HCT116 (cell line): ENCODE results near the gene MAGIX. TPM values are rescaled to one million over a fixed set of nuclear protein-coding genes. Genes with fewer than 3 reads are reported as not detected.

Experiments
- ATAC-seq: fragments of 200-7000 bp; cut with Tn5 transposase; 2 replicates; pipeline ENCODE4 v1.9.1; 2020; ENCODE audit warnings: mild to moderate bottlenecking, moderate library complexity
- BruUV-seq: library from RNA; stranded (reverse); fragments of 400-500 nt; replicated peaks from 2 replicates; lab custom pipeline; 2021; lab: Mats Ljungman, UMichigan
- CTCF ChIA-PET: fragments of 300-600 bp; sonication (Branson Sonifier 250); formaldehyde crosslinking; loops from one replicate; lab custom pipeline; 2021; ENCODE audit warnings: antibody characterized with exemption; lab: Charles Lee
- POLR2A ChIA-PET: fragments of 300-600, 350-600 bp; sonication (Branson Sonifier 250); formaldehyde crosslinking; loops from one replicate; lab custom pipeline; 2021; ENCODE audit warnings: antibody characterized with exemption; lab: Charles Lee
- RAD21 ChIA-PET, 2 experiments: fragments of 300-600 bp; sonication (Branson Sonifier 250); formaldehyde crosslinking; loops; one replicate each; lab custom pipeline; 2023; ENCODE audit warnings: low total read pairs in 2 of 2; ENCODE audit not compliant: uncharacterized antibody in 2 of 2, unreplicated experiment in 2 of 2, low non-redundant PET in 1 of 2; lab: Charles Lee
- DNase-seq: peaks from one replicate; pipeline ENCODE4 v3.0.0-alpha.2; 2010; ENCODE audit warnings: low read depth, low spot score
- H2AFZ ChIP-seq: fragments of 200-600 bp; shearing (Covaris generic), sonication (generic); 2 replicates; pipeline ENCODE4 v1.6.1; 2017; ENCODE audit warnings: low read depth, mixed run types, mixed read lengths, antibody characterized with exemption, low read length; ENCODE audit not compliant: poor library complexity, severe bottlenecking
- H3K27ac ChIP-seq: 2 replicates; pipeline ENCODE4 v1.5.1; 2012; ENCODE audit warnings: low read depth, low read length
- H3K27me3 ChIP-seq: fragments of 200-600 bp; sonication (generic); 2 replicates; pipeline ENCODE4 v1.6.1; 2016; ENCODE audit warnings: mixed run types, low read length, mixed read lengths; ENCODE audit not compliant: insufficient read depth
- H3K36me3 ChIP-seq, 2 experiments: fragments of 200-500 bp in 1 of 2; fragments of 200-600 bp in 1 of 2; sonication (Bioruptor generic) in 1 of 2; sonication (generic) in 1 of 2; 2 replicates each; pipeline versions ENCODE4 v1.5.1 to v1.6.1; 2014 to 2016; ENCODE audit warnings: low read length in 2 of 2, inconsistent platforms in 1 of 2, mixed read lengths in 1 of 2, mixed run types in 1 of 2; ENCODE audit not compliant: insufficient read depth in 2 of 2, control insufficient read depth in 1 of 2
- H3K4me1 ChIP-seq, 2 experiments: fragments of 200-600 bp in 1 of 2; sonication (generic) in 1 of 2; 2 replicates each; pipeline versions ENCODE4 v1.5.1 to v1.6.1; 2012 to 2017; ENCODE audit warnings: low read length in 2 of 2, inconsistent platforms in 1 of 2, mild to moderate bottlenecking in 1 of 2, mixed read lengths in 1 of 2, mixed run types in 1 of 2, moderate library complexity in 1 of 2; ENCODE audit not compliant: insufficient read depth in 2 of 2, control insufficient read depth in 1 of 2
- H3K4me2 ChIP-seq: fragments of 200-600 bp; sonication (generic); 2 replicates; pipeline ENCODE4 v1.6.1; 2017; ENCODE audit warnings: mixed run types, low read length, mixed read lengths
- H3K4me3 ChIP-seq, 2 experiments: fragments of 200-600 bp in 1 of 2; sonication (generic) in 1 of 2; replicated peaks in 1 of 2; 2 replicates each; pipeline ENCODE4 v1.5.1; 2011 to 2016; ENCODE audit warnings: low read length in 2 of 2, control low read depth in 1 of 2, low read depth in 1 of 2, mild to moderate bottlenecking in 1 of 2, mixed read lengths in 1 of 2, mixed run types in 1 of 2
- H3K79me2 ChIP-seq: fragments of 200-600 bp; sonication (generic); 2 replicates; pipeline ENCODE4 v1.6.1; 2017; ENCODE audit warnings: mild to moderate bottlenecking, mixed run types, low read length, moderate library complexity, mixed read lengths; ENCODE audit not compliant: insufficient read depth
- H3K9ac ChIP-seq: fragments of 200-600 bp; sonication (generic); 2 replicates; pipeline ENCODE4 v1.6.1; 2016; ENCODE audit warnings: low read length, mixed read lengths
- H3K9me2 ChIP-seq: fragments of 200-600 bp; sonication (generic), shearing (Covaris generic); 2 replicates; pipeline ENCODE4 v1.6.1; 2017; ENCODE audit warnings: mixed run types, mild to moderate bottlenecking, moderate library complexity; ENCODE audit not compliant: insufficient read depth
- H3K9me3 ChIP-seq, 2 experiments: fragments of 200-500 bp in 1 of 2; fragments of 200-600 bp in 1 of 2; sonication (Bioruptor generic) in 1 of 2; sonication (generic) in 1 of 2; 2 replicates each; pipeline ENCODE4 v1.6.1; 2014 to 2017; ENCODE audit warnings: low read length in 2 of 2, mixed read lengths in 2 of 2, inconsistent platforms in 1 of 2, low read depth in 1 of 2, mild to moderate bottlenecking in 1 of 2, mixed run types in 1 of 2, moderate library complexity in 1 of 2; ENCODE audit not compliant: control insufficient read depth in 1 of 2, insufficient read depth in 1 of 2
- H4K20me1 ChIP-seq: fragments of 200-600 bp; sonication (generic), shearing (Covaris generic); 2 replicates; pipeline ENCODE4 v1.6.1; 2017; ENCODE audit warnings: mixed run types, mild to moderate bottlenecking, moderate library complexity; ENCODE audit not compliant: insufficient read depth
- CBX3 ChIP-seq: IDR thresholded peaks from 2 replicates; pipeline ENCODE4 v1.6.1; 2012; ENCODE audit warnings: low read depth
- EGR1 ChIP-seq: IDR thresholded peaks from 2 replicates; pipeline ENCODE4 v1.6.1; 2012; ENCODE audit warnings: low read depth
- ELF1 ChIP-seq: IDR thresholded peaks from 2 replicates; pipeline ENCODE4 v1.6.1; 2012; ENCODE audit warnings: low read depth, borderline replicate concordance
- EZH2phosphoT487 ChIP-seq: fragments of 200-600 bp; IDR thresholded peaks from 2 replicates; pipeline ENCODE4 v1.6.1; 2018; ENCODE audit warnings: antibody characterized with exemption, borderline replicate concordance
- FOSL1 ChIP-seq: IDR thresholded peaks from 2 replicates; pipeline ENCODE4 v1.6.1; 2012; ENCODE audit warnings: low read depth
- JUND ChIP-seq: IDR thresholded peaks from 2 replicates; pipeline ENCODE4 v1.6.1; 2012
- POLR2A ChIP-seq: IDR thresholded peaks from 2 replicates; pipeline ENCODE4 v1.7.0; 2011; ENCODE audit warnings: borderline replicate concordance; ENCODE audit not compliant: insufficient read depth, insufficient read length; ENCODE audit errors: extremely low read depth
- POLR2AphosphoS5 ChIP-seq: IDR thresholded peaks from 2 replicates; pipeline ENCODE4 v1.6.1; 2011; ENCODE audit warnings: mild to moderate bottlenecking, low read depth, low read length, moderate library complexity
- SIN3A ChIP-seq: IDR thresholded peaks from 2 replicates; pipeline ENCODE4 v1.6.1; 2012; ENCODE audit warnings: low read depth
- SP1 ChIP-seq: IDR thresholded peaks from 2 replicates; pipeline ENCODE4 v1.6.1; 2012; ENCODE audit warnings: low read depth
- TCF7L2 ChIP-seq: IDR thresholded peaks from 2 replicates; pipeline ENCODE4 v1.7.0; 2011; ENCODE audit warnings: borderline replicate concordance, inconsistent platforms; ENCODE audit not compliant: insufficient read depth, insufficient read length; ENCODE audit errors: extremely low read depth
- YY1 ChIP-seq: IDR thresholded peaks from 2 replicates; pipeline ENCODE4 v1.6.1; 2011; ENCODE audit warnings: low read length, low read depth, moderate library complexity, mild to moderate bottlenecking; ENCODE audit not compliant: insufficient replicate concordance; ENCODE audit errors: extremely low read depth
- ZFX ChIP-seq: fragments of 450-650 bp; IDR thresholded peaks from 2 replicates; pipeline ENCODE4 v1.6.1; 2017
- ZNF274 ChIP-seq: fragments of 200-500 bp; sonication (Bioruptor generic); IDR thresholded peaks from 2 replicates; pipeline ENCODE4 v1.6.1; 2014; ENCODE audit warnings: mild to moderate bottlenecking, low read depth, low read length, inconsistent platforms
- intact Hi-C: fragments of 100-400 bp; cut with micrococcal nuclease; formaldehyde crosslinking; loops from 2 replicates; pipeline ENCODE4 v1.10.0; 2022
- total RNA-seq: library from RNA; stranded (reverse); gene quantifications from one replicate; pipeline ENCODE4 v1.2.1, GENCODE V29; 2021; ENCODE audit not compliant: unreplicated experiment
- TF ChIP-seq, protein P1 (sequence below): IDR thresholded peaks from 2 replicates; pipeline ENCODE4 v1.6.1; 2011; ENCODE audit warnings: mild to moderate bottlenecking, low read length, moderate library complexity; ENCODE audit not compliant: insufficient replicate concordance; ENCODE audit errors: extremely low read depth
- TF ChIP-seq, protein P2 (sequence below): IDR thresholded peaks from 2 replicates; pipeline ENCODE4 v1.6.1; 2012
- TF ChIP-seq, protein P3 (sequence below): IDR thresholded peaks from 2 replicates; pipeline ENCODE4 v1.6.1; 2012; ENCODE audit warnings: low read depth
- TF ChIP-seq, protein P4 (sequence below): IDR thresholded peaks from 2 replicates; pipeline ENCODE4 v1.6.1; 2012

The MAGIX gene
- total RNA-seq, 1 experiment from 2014 or later, result 2.6 TPM

DNA sequence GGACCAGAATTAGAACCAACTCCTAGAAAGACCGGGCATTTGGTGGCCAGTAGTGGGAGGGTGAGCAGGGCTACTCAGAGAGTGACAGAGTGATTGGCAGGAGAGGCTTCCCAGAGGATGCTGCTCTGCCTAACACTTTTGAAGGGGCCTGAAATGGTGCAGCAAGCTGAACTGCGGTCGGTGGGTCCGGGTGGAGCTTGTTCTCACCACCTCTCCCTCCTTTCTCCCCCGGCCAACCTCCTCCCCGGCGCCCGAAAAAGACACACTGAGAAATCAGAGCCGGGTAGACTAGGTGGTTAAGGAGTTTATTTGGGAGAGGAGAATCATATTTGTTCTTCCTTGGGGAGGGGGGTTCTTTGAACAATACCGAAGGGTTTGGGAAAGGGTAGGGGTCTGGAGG is 25.0 kb downstream of the MAGIX start:
- BruUV-seq, result no TSS peak
- H3K27me3 ChIP-seq, result no peaks in the 10 kb centered on the region
- H3K4me2 ChIP-seq, result no peak overlapping the region
- ChIA-PET CTCF (interaction anchor here (0.6 kb wide), 1 partner anchor 637 kb away, joined by 3 read pairs; no protein-coding TSS in a partner anchor), POLR2A (no interaction called here), RAD21 (no interaction called here)
- peaks cover 0 to 3% of the 10 kb centered on the region in 2 experiments; a peak in 1 of 4 replicates for H3K36me3 ChIP-seq
- H3K4me1 ChIP-seq, result peaks cover 17 to 42% of the 10 kb centered on the region in 2 experiments
- no peaks in the 10 kb centered on the region for H3K9me3 ChIP-seq
- no peak overlapping the region for H2AFZ ChIP-seq
- no peaks in the 10 kb centered on the region for H3K9me2 ChIP-seq
- intact Hi-C loops, result no loop called here
- H3K9ac ChIP-seq, result no peak overlapping the region
- no peak for DNase-seq
- H3K27ac ChIP-seq, result no peak overlapping the region; the same call in 1 of the 2 replicates
- peaks cover 24% of the 10 kb centered on the region for H3K79me2 ChIP-seq
- no peak overlapping the region for H3K4me3 ChIP-seq
- ATAC-seq, result no peak
- TF ChIP-seq, protein P1, sequence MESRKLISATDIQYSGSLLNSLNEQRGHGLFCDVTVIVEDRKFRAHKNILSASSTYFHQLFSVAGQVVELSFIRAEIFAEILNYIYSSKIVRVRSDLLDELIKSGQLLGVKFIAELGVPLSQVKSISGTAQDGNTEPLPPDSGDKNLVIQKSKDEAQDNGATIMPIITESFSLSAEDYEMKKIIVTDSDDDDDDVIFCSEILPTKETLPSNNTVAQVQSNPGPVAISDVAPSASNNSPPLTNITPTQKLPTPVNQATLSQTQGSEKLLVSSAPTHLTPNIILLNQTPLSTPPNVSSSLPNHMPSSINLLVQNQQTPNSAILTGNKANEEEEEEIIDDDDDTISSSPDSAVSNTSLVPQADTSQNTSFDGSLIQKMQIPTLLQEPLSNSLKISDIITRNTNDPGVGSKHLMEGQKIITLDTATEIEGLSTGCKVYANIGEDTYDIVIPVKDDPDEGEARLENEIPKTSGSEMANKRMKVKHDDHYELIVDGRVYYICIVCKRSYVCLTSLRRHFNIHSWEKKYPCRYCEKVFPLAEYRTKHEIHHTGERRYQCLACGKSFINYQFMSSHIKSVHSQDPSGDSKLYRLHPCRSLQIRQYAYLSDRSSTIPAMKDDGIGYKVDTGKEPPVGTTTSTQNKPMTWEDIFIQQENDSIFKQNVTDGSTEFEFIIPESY, result no peak
- TF ChIP-seq ZFX, result no peak
- no peak for TF ChIP-seq SIN3A
- no peak for TF ChIP-seq ZNF274
- TF ChIP-seq EGR1, result no peak
- TF ChIP-seq, protein P2, sequence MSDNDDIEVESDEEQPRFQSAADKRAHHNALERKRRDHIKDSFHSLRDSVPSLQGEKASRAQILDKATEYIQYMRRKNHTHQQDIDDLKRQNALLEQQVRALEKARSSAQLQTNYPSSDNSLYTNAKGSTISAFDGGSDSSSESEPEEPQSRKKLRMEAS, result no peak
- no peak for TF ChIP-seq YY1
- no peak for TF ChIP-seq POLR2AphosphoS5
- TF ChIP-seq, protein P3, sequence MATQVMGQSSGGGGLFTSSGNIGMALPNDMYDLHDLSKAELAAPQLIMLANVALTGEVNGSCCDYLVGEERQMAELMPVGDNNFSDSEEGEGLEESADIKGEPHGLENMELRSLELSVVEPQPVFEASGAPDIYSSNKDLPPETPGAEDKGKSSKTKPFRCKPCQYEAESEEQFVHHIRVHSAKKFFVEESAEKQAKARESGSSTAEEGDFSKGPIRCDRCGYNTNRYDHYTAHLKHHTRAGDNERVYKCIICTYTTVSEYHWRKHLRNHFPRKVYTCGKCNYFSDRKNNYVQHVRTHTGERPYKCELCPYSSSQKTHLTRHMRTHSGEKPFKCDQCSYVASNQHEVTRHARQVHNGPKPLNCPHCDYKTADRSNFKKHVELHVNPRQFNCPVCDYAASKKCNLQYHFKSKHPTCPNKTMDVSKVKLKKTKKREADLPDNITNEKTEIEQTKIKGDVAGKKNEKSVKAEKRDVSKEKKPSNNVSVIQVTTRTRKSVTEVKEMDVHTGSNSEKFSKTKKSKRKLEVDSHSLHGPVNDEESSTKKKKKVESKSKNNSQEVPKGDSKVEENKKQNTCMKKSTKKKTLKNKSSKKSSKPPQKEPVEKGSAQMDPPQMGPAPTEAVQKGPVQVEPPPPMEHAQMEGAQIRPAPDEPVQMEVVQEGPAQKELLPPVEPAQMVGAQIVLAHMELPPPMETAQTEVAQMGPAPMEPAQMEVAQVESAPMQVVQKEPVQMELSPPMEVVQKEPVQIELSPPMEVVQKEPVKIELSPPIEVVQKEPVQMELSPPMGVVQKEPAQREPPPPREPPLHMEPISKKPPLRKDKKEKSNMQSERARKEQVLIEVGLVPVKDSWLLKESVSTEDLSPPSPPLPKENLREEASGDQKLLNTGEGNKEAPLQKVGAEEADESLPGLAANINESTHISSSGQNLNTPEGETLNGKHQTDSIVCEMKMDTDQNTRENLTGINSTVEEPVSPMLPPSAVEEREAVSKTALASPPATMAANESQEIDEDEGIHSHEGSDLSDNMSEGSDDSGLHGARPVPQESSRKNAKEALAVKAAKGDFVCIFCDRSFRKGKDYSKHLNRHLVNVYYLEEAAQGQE, result no peak
- TF ChIP-seq FOSL1, result no peak
- TF ChIP-seq CBX3, result no peak
- no peak for TF ChIP-seq EZH2phosphoT487
- TF ChIP-seq POLR2A, result no peak
- no peak for TF ChIP-seq JUND
- no peak for TF ChIP-seq ELF1
- TF ChIP-seq TCF7L2, result no peak
- TF ChIP-seq, protein P4, sequence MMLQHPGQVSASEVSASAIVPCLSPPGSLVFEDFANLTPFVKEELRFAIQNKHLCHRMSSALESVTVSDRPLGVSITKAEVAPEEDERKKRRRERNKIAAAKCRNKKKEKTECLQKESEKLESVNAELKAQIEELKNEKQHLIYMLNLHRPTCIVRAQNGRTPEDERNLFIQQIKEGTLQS, result no peak
- no peak for TF ChIP-seq SP1
- no peaks in the 10 kb centered on the region for H4K20me1 ChIP-seq
